Progenitor cell of endocrine pancreas (in vitro differentiated cells): ENCODE results near the gene FAM78A. TPM values are rescaled to one million over a fixed set of nuclear protein-coding genes. Genes with fewer than 3 reads are reported as not detected.

ENCODE experiments used
- DNase-seq: peaks from one replicate; pipeline ENCODE4 v3.0.0; 2021; ENCODE audit warnings: low spot score; ENCODE audit not compliant: unreplicated experiment
- H3K27ac Mint-ChIP-seq: 2 replicates; pipeline ENCODE4 v1.8.0; 2021; ENCODE audit warnings: mild to moderate bottlenecking, moderate library complexity, mixed read lengths
- H3K27me3 Mint-ChIP-seq: 2 replicates; pipeline ENCODE4 v1.8.0; 2021; ENCODE audit warnings: mixed read lengths
- H3K36me3 Mint-ChIP-seq: 2 replicates; pipeline ENCODE4 v1.8.0; 2022; ENCODE audit warnings: mixed read lengths; ENCODE audit not compliant: insufficient read depth
- H3K4me1 Mint-ChIP-seq: 2 replicates; pipeline ENCODE4 v1.8.0; 2021; ENCODE audit warnings: low read depth, mixed read lengths
- H3K4me3 Mint-ChIP-seq: 2 replicates; pipeline ENCODE4 v1.8.0; 2021; ENCODE audit warnings: low read depth, mild to moderate bottlenecking, moderate library complexity, mixed read lengths
- H3K9me3 Mint-ChIP-seq: 2 replicates; pipeline ENCODE4 v1.8.0; 2021; ENCODE audit warnings: low read depth, mixed read lengths
- CTCF ChIP-seq: fragments of 200-600 bp; sonication (generic); IDR thresholded peaks from one replicate; pipeline ENCODE4 v1.5.0; 2021; ENCODE audit warnings: antibody characterized with exemption, mild to moderate bottlenecking; ENCODE audit not compliant: unreplicated experiment
- total RNA-seq: library from RNA; stranded (reverse); gene quantifications from 2 replicates; pipeline ENCODE4 v1.2.1, GENCODE V29; 2021

The FAM78A gene
- total RNA-seq, 1 donor from 2014 or later = 2.0 TPM

GRCh38 chr9:131289301-131290035 is 13.2 kb upstream of the FAM78A start, which contains the start of gene PLPP7:
TSS of gene PLPP7 (plus strand) at chr9:131289723. CDS start at chr9:131289998, 275 bp downstream.
- Mint-ChIP-seq H3K36me3 (no peaks in the 10 kb centered on the region), H3K4me1 (peaks cover 1% of the 10 kb centered on the region), H3K9me3 (no peaks in the 10 kb centered on the region), H3K4me3 (no peak within 1 kb of the TSS), H3K27ac (no peak within 1 kb of the TSS), H3K27me3 (peaks cover 3% of the 10 kb centered on the region)
- no peak for TF ChIP-seq CTCF
- no peak for DNase-seq

DNA sequence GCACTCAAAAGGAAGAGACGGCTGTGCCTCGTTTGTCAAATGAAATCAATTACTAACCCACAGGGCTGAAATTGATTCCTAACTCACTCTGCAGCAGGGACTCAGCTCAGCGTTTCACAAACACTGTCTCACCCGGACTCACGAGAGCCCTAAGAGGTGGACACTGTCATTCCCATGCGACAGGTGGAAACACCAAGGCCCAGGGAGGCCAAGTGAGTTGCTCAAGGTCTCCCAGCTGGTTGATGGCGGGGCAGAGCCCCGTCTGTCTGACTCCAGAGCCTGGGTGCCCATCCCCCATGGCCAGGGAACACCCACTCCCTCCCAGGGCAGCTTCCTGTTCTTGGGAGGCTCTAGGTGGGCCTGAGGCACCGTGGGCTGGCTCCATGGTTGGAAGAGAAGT is 11.9 kb upstream of the FAM78A start:
- Mint-ChIP-seq H3K4me1 (peaks cover 2% of the 10 kb centered on the region), H3K4me3 (no peak overlapping the region), H3K36me3 (no peaks in the 10 kb centered on the region), H3K27me3 (peaks cover 12% of the 10 kb centered on the region), H3K9me3 (no peaks in the 10 kb centered on the region), H3K27ac (no peak overlapping the region)
- TF ChIP-seq CTCF = no peak
- DNase-seq = no peak

DNA sequence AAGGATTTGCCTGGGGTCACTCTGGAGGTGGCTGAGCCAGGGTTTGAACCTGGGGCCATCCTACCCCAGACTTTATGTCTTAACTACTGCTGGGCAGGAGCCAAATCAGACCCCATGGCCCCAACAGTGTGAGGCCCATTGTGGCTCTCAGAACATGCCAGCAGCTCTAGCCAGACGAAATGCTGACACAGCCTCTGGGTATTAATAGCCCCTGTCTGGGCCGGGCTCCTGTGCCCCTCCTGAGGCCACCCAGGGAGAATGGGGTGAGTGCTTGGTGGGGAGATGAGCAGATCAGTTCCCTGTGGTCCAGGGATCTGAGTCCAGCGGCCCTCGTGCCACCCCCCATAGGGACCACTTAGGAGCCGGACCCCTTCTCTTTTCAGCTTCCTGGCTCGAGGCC is 11.0 kb upstream of the FAM78A start:
- H3K4me3 Mint-ChIP-seq = no peak overlapping the region
- no peak for TF ChIP-seq CTCF
- H3K36me3 Mint-ChIP-seq = no peaks in the 10 kb centered on the region
- peaks cover 15% of the 10 kb centered on the region for H3K27me3 Mint-ChIP-seq
- H3K9me3 Mint-ChIP-seq = no peaks in the 10 kb centered on the region
- peaks cover 3% of the 10 kb centered on the region for H3K4me1 Mint-ChIP-seq
- no peak for DNase-seq
- no peak overlapping the region for H3K27ac Mint-ChIP-seq

- DNase-seq = no peak
- Mint-ChIP-seq H3K27ac (no peak overlapping the region), H3K27me3 (peaks cover 34% of the 10 kb centered on the region), H3K4me3 (no peak overlapping the region), H3K9me3 (no peaks in the 10 kb centered on the region), H3K36me3 (no peaks in the 10 kb centered on the region), H3K4me1 (peaks cover 3% of the 10 kb centered on the region)
- TF ChIP-seq CTCF = no peak
Measured at GRCh38 chr9:131284856-131285255, 8.5 kb upstream of the FAM78A start.

DNA sequence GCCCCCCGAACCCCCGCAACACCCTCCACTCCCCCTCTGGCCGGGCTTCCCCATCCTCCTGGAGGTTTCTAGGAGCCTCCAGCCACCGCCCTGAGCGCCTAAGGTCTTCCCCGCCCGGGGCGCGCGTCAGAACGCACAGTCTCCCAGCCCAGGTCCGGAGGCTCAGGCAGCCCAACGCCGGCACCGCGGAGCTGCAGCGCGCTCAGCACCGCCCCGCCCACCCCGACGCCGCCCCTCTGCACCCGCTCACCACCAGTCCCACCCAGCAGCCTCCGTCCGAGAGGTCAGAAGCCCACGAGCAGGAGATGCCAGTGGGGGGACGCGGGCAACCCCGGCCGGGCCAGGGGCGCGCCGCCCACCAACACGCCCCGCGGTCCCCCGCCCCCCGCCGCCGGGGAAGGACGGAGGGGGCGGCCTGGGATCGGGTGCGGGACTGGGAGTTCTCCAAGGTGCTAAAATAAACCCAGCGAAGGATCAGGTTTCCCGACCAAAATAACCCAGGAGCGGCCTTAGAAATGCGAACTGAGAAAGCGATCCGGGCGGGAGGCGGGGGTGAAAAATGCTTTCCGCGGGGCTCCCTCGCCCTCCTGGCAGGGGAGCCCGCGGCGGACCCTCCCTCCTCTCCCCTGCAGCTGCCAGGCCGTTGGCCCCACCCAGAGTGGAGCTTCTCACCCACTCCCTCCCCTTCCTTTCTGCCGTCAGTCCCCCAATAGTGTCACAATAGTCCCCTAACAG is 6.5 kb upstream of the FAM78A start:
- no peak for TF ChIP-seq CTCF
- peaks cover 34% of the 10 kb centered on the region for H3K27me3 Mint-ChIP-seq
- H3K4me3 Mint-ChIP-seq = peak overlapping the region; percentile 38
- no peak overlapping the region for H3K27ac Mint-ChIP-seq
- DNase-seq = peak; percentile 32
- no peaks in the 10 kb centered on the region for H3K9me3 Mint-ChIP-seq
- H3K36me3 Mint-ChIP-seq = no peaks in the 10 kb centered on the region
- H3K4me1 Mint-ChIP-seq = peaks cover 5% of the 10 kb centered on the region
